HL-60/S4 treated with phorbol 12-myristate 13-acetate at 8.2 ng/mL for 4 days and 3 days (cell line): ENCODE data around the gene KRTAP10-7.
"Not testable (repeated sequence)": the region's sequence is repeated elsewhere in the genome, so short reads cannot be mapped to it uniquely, and the experiment has no call there.

Experiments used
- in situ Hi-C: fragments of 300-500 bp; cut with MboI; formaldehyde crosslinking; loops from 2 replicates; pipeline ENCODE4 v1.15.0; 2022; ENCODE audit warnings: low sequenced_read_pairs

The KRTAP10-7 gene

DNA sequence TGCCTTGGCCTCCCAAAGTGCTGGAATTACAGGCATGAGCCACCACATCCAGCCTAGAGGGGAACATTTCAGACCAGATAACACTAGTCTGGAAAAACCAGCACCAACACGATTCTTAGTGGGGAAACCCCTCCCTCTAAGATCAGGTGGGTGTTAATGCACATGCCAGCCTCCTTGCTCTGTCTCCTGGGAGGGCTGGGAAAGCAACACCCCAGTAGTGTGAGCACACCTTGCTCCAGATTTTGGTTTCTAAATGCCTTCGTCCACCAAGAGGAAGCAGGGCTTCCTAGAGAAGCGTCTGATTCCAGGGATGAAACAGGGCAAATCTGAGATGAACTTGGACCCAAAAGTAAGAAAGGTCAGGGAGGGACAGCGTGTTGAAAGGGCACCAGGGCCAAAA is 29.1 kb upstream of the KRTAP10-7 start:
- in situ Hi-C loops = no loop called here

DNA sequence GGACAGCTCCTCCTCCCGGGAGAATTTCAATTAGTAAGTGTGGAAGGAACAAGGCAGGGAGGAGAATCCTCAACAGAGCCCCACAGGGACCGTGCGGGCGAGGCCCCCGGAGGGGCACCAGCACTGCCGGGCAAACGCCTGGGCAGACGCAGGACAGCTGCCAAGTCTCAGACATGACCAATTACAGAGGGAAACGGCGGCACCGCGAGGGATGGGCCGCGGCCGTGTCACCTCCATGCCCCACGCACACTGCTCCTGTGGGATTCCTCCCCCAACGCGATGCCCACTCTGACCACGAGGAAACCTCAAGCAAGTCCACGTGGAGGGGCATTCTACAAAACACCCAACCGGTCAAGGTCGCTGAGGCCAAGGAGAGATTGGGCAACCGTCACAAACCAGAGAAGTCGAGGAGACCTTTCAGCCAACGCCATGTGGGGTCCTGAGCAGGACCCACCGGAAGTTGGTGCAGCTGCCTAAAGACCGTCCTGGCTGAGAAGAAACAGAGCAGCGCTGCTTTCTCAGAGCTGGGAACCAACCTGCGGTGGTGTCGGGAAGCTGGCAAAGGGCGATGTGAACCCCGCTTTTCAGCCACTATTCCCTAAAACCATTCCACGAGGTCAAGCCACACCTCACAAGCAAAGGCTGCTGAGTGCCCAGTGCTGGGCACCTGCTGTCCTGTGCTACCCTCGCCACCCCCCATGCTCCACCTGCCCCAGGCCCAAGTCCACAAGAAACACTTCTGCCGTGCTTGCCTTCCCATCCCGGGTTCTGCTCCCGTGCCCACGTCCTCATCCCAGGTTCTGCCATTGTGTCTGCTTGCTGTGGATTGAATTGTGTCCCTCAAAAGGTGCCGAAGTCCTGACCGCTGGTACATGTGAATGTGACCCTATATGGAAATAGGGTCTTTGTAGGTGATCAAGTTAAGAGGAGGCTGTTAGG is 28.3 kb upstream of the KRTAP10-7 start:
- in situ Hi-C loops = no loop called here

- in situ Hi-C loops = no loop called here
Observed at GRCh38 chr21:44572959-44573583, 27.3 kb upstream of the KRTAP10-7 start.

DNA sequence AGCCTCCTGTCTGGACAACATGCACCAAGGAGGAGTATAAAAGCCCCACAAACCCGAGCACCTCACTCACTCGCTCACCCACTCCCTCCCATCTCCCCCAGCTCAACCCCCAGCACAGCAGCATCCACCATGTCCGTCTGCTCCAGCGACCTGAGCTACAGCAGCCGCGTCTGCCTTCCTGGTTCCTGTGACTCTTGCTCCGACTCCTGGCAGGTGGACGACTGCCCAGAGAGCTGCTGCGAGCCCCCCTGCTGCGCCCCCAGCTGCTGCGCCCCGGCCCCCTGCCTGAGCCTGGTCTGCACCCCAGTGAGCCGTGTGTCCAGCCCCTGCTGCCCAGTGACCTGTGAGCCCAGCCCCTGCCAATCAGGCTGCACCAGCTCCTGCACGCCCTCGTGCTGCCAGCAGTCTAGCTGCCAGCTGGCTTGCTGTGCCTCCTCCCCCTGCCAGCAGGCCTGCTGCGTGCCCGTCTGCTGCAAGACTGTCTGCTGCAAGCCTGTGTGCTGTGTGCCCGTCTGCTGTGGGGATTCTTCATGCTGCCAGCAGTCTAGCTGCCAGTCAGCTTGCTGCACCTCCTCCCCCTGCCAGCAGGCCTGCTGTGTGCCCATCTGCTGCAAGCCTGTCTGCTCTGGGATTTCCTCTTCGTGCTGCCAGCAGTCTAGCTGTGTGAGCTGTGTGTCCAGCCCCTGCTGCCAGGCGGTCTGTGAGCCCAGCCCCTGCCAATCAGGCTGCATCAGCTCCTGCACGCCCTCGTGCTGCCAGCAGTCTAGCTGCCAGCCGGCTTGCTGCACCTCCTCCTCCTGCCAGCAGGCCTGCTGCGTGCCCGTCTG is 26.6 kb upstream of the KRTAP10-7 start, which contains the start of gene KRTAP10-4:
Gene KRTAP10-4, plus strand, starts transcription at position 100 of the 827 bp plus-strand sequence. Its CDS starts 30 bp downstream, at position 130.
- in situ Hi-C loops = not testable (repeated sequence)

DNA sequence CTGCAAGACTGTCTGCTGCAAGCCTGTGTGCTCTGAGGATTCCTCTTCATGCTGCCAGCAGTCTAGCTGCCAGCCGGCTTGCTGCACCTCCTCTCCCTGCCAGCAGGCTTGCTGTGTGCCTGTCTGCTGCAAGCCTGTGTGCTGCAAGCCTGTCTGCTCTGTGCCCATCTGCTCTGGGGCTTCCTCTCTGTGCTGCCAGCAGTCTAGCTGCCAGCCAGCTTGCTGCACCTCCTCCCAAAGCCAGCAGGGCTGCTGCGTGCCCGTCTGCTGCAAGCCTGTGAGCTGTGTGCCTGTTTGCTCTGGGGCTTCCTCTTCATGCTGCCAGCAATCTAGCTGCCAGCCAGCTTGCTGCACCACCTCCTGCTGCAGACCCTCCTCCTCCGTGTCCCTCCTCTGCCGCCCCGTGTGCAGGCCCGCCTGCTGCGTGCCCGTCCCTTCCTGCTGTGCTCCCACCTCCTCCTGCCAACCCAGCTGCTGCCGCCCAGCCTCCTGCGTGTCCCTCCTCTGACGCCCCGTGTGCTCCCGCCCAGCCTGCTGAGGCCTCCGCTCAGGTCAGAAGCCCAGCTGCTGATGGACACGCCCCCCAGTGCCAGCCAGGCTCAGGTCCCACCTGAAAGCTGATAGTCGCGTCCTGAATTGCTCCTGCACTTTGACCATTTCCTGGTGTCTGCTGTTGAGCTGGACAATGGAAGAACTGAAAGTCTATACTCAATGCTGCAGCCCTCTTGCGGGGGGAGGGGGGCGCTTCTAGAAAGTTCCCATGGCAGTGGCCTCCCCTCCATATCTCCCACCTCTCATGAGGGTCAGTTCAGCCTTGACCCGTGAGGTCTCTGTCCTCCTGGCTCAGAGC is 25.7 kb upstream of the KRTAP10-7 start:
- in situ Hi-C loops = no loop called here

DNA sequence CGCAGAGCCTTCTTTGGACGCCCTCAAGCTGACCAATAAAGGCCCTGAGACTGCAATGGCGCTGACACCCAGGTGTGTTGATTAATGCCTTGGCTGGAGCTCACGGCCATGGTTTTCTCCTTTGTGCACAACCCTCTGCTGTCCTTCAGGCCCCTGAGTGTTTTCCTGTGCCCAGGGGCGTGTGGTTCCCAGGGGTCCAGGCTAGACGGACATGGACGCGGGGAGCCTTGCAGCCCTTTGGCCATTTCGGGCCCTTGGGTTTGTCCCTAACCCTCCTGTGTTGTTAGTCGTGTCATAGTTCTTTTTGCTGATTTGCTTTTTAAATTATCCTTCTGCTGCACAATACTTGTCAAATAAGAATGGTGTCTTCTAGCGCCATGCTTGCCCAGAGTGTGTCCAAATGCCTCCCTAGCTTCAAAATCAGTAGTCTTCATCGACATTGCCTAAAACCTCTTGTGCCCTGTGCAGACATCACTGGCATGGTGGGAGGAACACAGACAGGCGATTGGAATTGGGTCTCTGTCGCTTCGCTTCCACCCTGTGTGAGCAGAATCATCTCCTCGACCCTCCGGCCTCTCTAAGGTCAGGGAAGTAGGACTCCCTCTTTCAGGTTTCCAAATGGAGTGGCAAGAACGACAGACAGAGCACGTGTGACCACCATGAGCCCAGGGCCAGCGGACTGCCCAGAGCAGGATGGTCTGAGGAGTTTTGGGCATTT is 24.9 kb upstream of the KRTAP10-7 start:
- in situ Hi-C loops = no loop called here

GRCh38 chr21:44576025-44576420 is 24.4 kb upstream of the KRTAP10-7 start:
- in situ Hi-C loops = no loop called here

DNA sequence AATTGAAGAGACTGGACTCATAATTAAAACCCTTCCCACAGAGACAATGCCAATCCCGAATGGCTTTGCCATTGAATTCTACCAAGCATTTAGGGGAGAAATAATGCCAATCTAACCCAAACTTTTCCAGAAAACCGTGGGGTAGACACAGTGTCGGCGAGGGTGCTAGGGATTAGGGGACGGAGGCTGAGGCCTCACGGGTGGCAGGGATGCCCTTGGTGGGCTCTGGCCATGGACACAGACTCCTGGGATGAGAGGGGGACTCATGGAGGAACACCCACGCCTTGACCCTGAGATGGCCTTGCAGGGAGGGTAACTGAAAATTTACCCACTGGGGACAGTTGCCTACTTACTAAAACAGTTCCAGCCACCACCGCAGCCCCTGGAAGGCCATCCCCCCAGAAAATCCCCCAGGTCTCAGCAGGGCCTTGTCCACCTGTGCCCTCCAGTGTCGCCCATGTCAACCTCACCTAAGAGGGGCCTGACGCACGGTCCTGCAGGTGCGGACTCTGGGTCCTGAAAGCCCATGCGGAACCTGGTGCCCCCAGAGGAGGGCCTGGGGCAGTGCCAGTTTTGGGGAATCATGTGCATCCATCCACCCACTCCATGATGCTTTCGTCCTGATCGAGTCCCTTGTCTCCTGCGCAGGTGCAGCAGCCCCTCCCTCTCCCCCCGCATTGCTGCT is 21.9 kb upstream of the KRTAP10-7 start:
- in situ Hi-C loops = no loop called here

- in situ Hi-C loops = no loop called here
Observed at GRCh38 chr21:44579056-44579832, 21.2 kb upstream of the KRTAP10-7 start.

DNA sequence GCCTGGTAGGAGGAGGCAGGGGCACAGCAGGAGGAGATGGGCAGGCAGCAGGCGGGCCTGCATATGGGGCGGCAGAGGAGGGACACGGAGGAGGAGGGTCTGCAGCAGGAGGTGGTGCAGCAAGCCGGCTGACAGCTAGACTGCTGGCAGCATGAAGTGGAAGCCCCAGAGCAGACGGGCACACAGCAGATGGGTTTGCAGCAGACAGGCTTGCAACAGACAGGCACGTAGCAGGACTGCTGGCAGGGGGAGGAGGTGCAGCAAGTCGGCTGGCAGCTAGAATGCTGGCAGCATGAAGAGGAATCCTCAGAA is 20.6 kb upstream of the KRTAP10-7 start:
- in situ Hi-C loops = no loop called here

- in situ Hi-C loops = not testable (repeated sequence)
Observed at GRCh38 chr21:44580231-44580821, 20.1 kb upstream of the KRTAP10-7 start, which contains the start of gene KRTAP10-5. Gene KRTAP10-5, minus strand, starts transcription at chr21:44580604. Its CDS starts 26 bp downstream, at chr21:44580578.

DNA sequence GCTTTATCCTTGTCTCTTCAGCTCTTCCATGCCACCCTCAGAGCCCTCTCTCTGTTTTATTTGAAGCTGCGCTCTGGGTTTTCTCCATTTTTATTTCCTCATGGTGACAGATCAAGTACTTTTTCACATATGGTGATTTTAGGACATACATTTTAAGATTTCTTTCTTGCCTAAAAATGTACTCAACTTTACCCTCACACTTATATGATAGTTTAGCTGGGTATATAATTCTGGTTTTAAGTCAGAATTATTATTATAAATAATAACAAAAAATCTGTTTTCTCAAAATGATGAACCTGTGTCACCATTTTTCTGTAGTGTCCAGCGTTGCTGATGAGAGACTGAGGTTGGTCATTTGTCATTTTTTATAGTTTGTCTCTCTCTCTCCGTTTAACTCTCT is 19.2 kb upstream of the KRTAP10-7 start:
- in situ Hi-C loops = no loop called here

GRCh38 chr21:44582055-44582454 is 18.3 kb upstream of the KRTAP10-7 start:
- in situ Hi-C loops = no loop called here

- in situ Hi-C loops = no loop called here
Observed at GRCh38 chr21:44583089-44583799, 17.2 kb upstream of the KRTAP10-7 start.

GRCh38 chr21:44583800-44584147 is 16.6 kb upstream of the KRTAP10-7 start:
- in situ Hi-C loops = no loop called here

DNA sequence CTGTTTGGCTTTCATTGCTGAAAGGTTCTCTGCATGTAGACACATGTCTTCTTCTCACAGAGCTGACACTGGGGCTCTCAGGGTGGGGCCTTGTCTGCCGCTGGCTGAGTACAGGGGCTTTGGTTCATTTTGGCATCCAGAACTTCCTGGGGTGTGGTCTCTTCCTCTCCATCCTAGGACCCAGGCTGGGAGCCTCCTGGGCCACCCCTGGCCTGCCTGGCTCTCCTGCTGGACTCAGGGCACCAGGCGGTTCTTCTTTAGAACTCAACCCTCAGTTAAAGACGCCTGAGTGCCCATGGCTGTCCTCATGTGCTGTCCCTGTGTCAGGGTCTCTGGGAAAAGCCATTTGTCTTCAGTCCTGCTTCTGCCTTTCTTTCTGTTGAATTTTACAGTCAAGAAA is 14.5 kb upstream of the KRTAP10-7 start:
- in situ Hi-C loops = no loop called here

GRCh38 chr21:44589094-44589493 is 11.3 kb upstream of the KRTAP10-7 start:
- in situ Hi-C loops = no loop called here
